Measurements from ENCODE around the gene PDP2.

The PDP2 gene

DNA sequence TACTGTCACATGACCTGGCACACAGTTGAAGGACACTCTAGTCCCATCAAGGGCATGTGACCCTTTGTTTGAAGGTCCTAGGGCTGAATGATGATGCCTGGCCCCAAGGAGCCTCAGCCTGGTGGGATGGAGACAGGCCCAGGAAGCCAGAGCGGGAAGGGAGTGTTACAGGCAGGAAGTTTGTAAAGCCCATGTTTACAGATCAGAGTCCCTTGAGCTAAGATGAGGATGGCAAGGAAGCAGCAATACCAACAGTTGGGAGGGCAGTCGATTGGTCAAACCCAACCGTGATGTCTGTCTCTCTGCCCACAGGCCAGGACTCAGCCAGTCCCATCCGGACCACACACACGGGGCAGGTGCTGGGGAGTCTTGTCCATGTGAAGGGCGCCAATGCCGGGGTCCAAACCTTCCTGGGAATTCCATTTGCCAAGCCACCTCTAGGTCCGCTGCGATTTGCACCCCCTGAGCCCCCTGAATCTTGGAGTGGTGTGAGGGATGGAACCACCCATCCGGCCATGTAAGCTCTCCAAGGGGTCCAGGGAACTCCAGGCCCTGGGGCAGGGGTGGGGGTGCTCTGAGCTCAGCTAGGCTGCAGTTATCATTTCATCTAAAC lies 57.5 kb downstream of the PDP2 start:
- DNase-seq = no peak

GRCh38 chr16:66939366-66939765 lies 59.1 kb downstream of the PDP2 start:
- DNase-seq = no peak

GRCh38 chr16:66940236-66940635 lies 59.9 kb downstream of the PDP2 start:
- no peak for DNase-seq

Data from C1 segment of cervical spinal cord (tissue), 14 donors.